GM06990 (cell line): ENCODE measurements around the gene NRARP.
"Not testable (repeated sequence)": the region's sequence is repeated elsewhere in the genome, so short reads cannot be mapped to it uniquely, and the experiment has no call there.

Source experiments
- DNase-seq: peaks from one replicate; pipeline ENCODE4 v3.0.0-alpha.2; 2011; ENCODE audit not compliant: insufficient read length; ENCODE audit errors: extremely low read depth
- H3K27me3 ChIP-seq: replicated peaks from 2 replicates; pipeline ENCODE4 v1.6.0; 2011; ENCODE audit warnings: low read length; ENCODE audit not compliant: control insufficient read depth, insufficient read depth
- H3K36me3 ChIP-seq: 2 replicates; pipeline ENCODE4 v1.5.1; 2011; ENCODE audit warnings: low read length; ENCODE audit not compliant: control insufficient read depth, insufficient read depth
- H3K4me3 ChIP-seq: replicated peaks from 2 replicates; pipeline ENCODE4 v1.5.1; 2011; ENCODE audit warnings: low read depth, mild to moderate bottlenecking, control low read depth, low read length
- CTCF ChIP-seq: IDR thresholded peaks from 2 replicates; pipeline ENCODE4 v1.5.1; 2011; ENCODE audit warnings: low read length, control low read depth, mild to moderate bottlenecking, inconsistent platforms; ENCODE audit not compliant: insufficient read depth, poor library complexity, severe bottlenecking

Gene NRARP

GRCh38 chr9:137331929-137332328, 29.9 kb upstream of the NRARP start:
- H3K27me3 ChIP-seq: no peaks in the 10 kb centered on the region
- TF ChIP-seq CTCF: no peak
- H3K4me3 ChIP-seq: no peak overlapping the region
- no peak for DNase-seq
- no peaks in the 10 kb centered on the region for H3K36me3 ChIP-seq

- Histone ChIP-seq H3K4me3 (no peak overlapping the region), H3K27me3 (no peaks in the 10 kb centered on the region), H3K36me3 (no peaks in the 10 kb centered on the region)
- DNase-seq: no peak
- TF ChIP-seq CTCF: no peak
Measured at GRCh38 chr9:137330689-137331088, 28.6 kb upstream of the NRARP start.

- H3K36me3 ChIP-seq, DNase-seq, H3K4me3 ChIP-seq, H3K27me3 ChIP-seq: not testable (repeated sequence)
Measured at GRCh38 chr9:137329590-137329989, 27.5 kb upstream of the NRARP start.

- H3K36me3 ChIP-seq, DNase-seq, H3K27me3 ChIP-seq, H3K4me3 ChIP-seq: not testable (repeated sequence)
Measured at GRCh38 chr9:137327641-137328550, 25.8 kb upstream of the NRARP start.

GRCh38 chr9:137326445-137327065, 24.5 kb upstream of the NRARP start:
- peak overlapping the region; percentile 28; the same call in 1 of the 2 replicates for H3K4me3 ChIP-seq
- H3K36me3 ChIP-seq: no peaks in the 10 kb centered on the region
- TF ChIP-seq CTCF: no peak
- H3K27me3 ChIP-seq: no peaks in the 10 kb centered on the region
- peak; percentile 45 for DNase-seq

GRCh38 chr9:137325799-137326198, 23.7 kb upstream of the NRARP start:
- no peak overlapping the region for H3K4me3 ChIP-seq
- no peaks in the 10 kb centered on the region for H3K36me3 ChIP-seq
- TF ChIP-seq CTCF: no peak
- no peaks in the 10 kb centered on the region for H3K27me3 ChIP-seq
- DNase-seq: no peak
